ENCODE measurements around the gene C1orf167. TPM values are rescaled to one million over a fixed set of nuclear protein-coding genes. Genes with fewer than 3 reads are reported as not detected.
A peak's percentile ranks its signal among the peaks of the same experiment; 100 is the strongest.

The C1orf167 gene
- total RNA-seq, 1 experiment from 2014 or later = 0.39 TPM

DNA sequence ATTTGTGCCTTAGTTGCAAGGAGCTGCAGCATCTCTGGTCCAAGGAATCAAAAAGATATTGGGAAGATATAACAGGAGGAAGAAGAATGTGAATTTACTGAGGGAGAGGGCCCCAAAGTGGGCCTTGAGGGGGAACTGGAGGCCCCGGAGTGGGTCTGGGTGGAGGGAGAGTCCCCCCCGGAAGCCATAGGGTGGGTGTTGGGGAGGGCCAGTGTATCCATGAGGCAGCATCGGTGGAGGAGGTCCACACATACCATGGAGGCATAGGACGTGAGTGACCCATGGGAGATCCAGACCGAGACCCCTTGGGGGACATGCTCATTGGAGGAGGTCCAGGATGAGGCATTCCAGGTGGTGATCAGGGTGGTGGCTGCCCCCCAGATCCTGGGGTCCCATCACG lies 708 bp upstream of the C1orf167 start:
- no peak overlapping the region for H4K91ac ChIP-seq (ENCODE audit: insufficient read length, low read depth, low read length)
- no peak overlapping the region for H2BK12ac ChIP-seq (ENCODE audit: insufficient read length, low read depth, low read length)
- no peaks in the 10 kb centered on the region for H3K23me2 ChIP-seq (ENCODE audit: insufficient read length, low read depth, low read length, poor library complexity, severe bottlenecking)
- H4K8ac ChIP-seq (replicated peaks; ENCODE audit: insufficient read length, low read depth, low read length) = no peak overlapping the region
- Mint-ChIP-seq H3K36me3 (ENCODE audit: insufficient read depth in 1 of 3, low read depth in 3 of 3) (no peaks in the 10 kb centered on the region; a peak in 1 of 7 replicates), H3K4me1 (peaks cover 10 to 18% of the 10 kb centered on the region in 2 experiments), H3K4me3 (peak overlapping the region in 1 of 2 experiments; percentile 7; a peak in 2 of 5 replicates), H3K27me3 (ENCODE audit: low read depth) (peaks cover 79% of the 10 kb centered on the region), H3K27ac (no peak overlapping the region), H3K9me3 (peaks cover 10 to 13% of the 10 kb centered on the region in 2 experiments; a peak in 4 of 5 replicates)
- TF ChIP-seq, protein P1, sequence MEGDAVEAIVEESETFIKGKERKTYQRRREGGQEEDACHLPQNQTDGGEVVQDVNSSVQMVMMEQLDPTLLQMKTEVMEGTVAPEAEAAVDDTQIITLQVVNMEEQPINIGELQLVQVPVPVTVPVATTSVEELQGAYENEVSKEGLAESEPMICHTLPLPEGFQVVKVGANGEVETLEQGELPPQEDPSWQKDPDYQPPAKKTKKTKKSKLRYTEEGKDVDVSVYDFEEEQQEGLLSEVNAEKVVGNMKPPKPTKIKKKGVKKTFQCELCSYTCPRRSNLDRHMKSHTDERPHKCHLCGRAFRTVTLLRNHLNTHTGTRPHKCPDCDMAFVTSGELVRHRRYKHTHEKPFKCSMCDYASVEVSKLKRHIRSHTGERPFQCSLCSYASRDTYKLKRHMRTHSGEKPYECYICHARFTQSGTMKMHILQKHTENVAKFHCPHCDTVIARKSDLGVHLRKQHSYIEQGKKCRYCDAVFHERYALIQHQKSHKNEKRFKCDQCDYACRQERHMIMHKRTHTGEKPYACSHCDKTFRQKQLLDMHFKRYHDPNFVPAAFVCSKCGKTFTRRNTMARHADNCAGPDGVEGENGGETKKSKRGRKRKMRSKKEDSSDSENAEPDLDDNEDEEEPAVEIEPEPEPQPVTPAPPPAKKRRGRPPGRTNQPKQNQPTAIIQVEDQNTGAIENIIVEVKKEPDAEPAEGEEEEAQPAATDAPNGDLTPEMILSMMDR (conservative IDR thresholded peaks at IDR 0.05) = no peak
- no peak overlapping the region for H3T11ph ChIP-seq (ENCODE audit: low read length)
- H4K5ac ChIP-seq (ENCODE audit: insufficient read length, low read depth, low read length) = no peak overlapping the region
- H3K4me2 ChIP-seq (ENCODE audit: insufficient read depth, insufficient read length, low read length) = no peak overlapping the region
- no peak overlapping the region for H3K23ac ChIP-seq (ENCODE audit: insufficient read length, low read depth, low read length)
- no peak overlapping the region for H3K56ac ChIP-seq (ENCODE audit: insufficient read length, low read depth, low read length)
- H3K4ac ChIP-seq (ENCODE audit: low read depth, low read length) = no peak overlapping the region
- no peaks in the 10 kb centered on the region for H3K79me2 ChIP-seq (ENCODE audit: insufficient read depth, low read length)
- no peak overlapping the region for H3K14ac ChIP-seq (ENCODE audit: insufficient read depth, low read length)
- no peaks in the 10 kb centered on the region for H3K79me1 ChIP-seq (ENCODE audit: insufficient read depth, low read depth, low read length, poor library complexity, severe bottlenecking)
- no peak overlapping the region for H2BK5ac ChIP-seq (ENCODE audit: insufficient read length, low read length)
- H2BK120ac ChIP-seq (ENCODE audit: low read depth, low read length, poor library complexity, severe bottlenecking) = no peak overlapping the region
- no peaks in the 10 kb centered on the region for H3K9me3 ChIP-seq (ENCODE audit: control insufficient read depth, low read depth, low read length)
- no peak overlapping the region for H2AK5ac ChIP-seq (ENCODE audit: insufficient read length, low read length)
- no peak for DNase-seq
- H2BK15ac ChIP-seq (ENCODE audit: low read depth, low read length) = no peak overlapping the region
- H3K27ac ChIP-seq (ENCODE audit: insufficient read length, low read depth, low read length) = no peak overlapping the region
- no peaks in the 10 kb centered on the region for H3K4me1 ChIP-seq (ENCODE audit: insufficient read depth, low read length)
- no peaks in the 10 kb centered on the region for H4K20me1 ChIP-seq (ENCODE audit: control insufficient read depth, insufficient read depth, insufficient read length)
- no CpG with 5 or more reads among the region's 6 CpGs for WGBS (ENCODE audit: extremely low coverage, insufficient read length, low lambda C conversion rate)
- H2AFZ ChIP-seq (ENCODE audit: low read length) = no peak overlapping the region
- no peak overlapping the region for H3K9ac ChIP-seq (ENCODE audit: extremely low read depth, insufficient read length, low read length)
- H3K18ac ChIP-seq (ENCODE audit: insufficient read length, low read depth, low read length) = no peak overlapping the region
- no peak overlapping the region for H2BK20ac ChIP-seq (ENCODE audit: low read depth, low read length, poor library complexity, severe bottlenecking)
- H3K27me3 ChIP-seq (ENCODE audit: insufficient read depth, low read length) = peaks cover 16% of the 10 kb centered on the region
